H1 (cell line): ENCODE results near the gene NFIX. TPM values are rescaled to one million over a fixed set of nuclear protein-coding genes. Genes with fewer than 3 reads are reported as not detected.

ENCODE experiments used
- BACH1 ChIP-seq: IDR thresholded peaks from 2 replicates; pipeline ENCODE4 v1.6.1; 2012; ENCODE audit warnings: low read length, improper control_type of control experiment
- CHD1 ChIP-seq: IDR thresholded peaks from 2 replicates; pipeline ENCODE4 v1.6.1; 2012; ENCODE audit warnings: low read depth, low read length, improper control_type of control experiment
- EGR1 ChIP-seq: IDR thresholded peaks from 2 replicates; pipeline ENCODE4 v1.6.1; 2011; ENCODE audit warnings: low read depth, low read length, borderline replicate concordance
- SIX5 ChIP-seq: IDR thresholded peaks from 2 replicates; pipeline ENCODE4 v1.6.1; 2011; ENCODE audit warnings: mild to moderate bottlenecking, low read depth, low read length
- SP2 ChIP-seq: IDR thresholded peaks from 2 replicates; pipeline ENCODE4 v1.6.1; 2012; ENCODE audit warnings: mild to moderate bottlenecking, low read length, inconsistent platforms
- polyA plus RNA-seq, 7 experiments: library from polyadenylated mRNA; depleted of rRNA in 3 of 7; stranded (reverse) in 5 of 7; unstranded in 2 of 7; fragments of >200 nt in 5 of 7; fragments of 200-250 nt in 2 of 7; gene quantifications; 1 replicate in 5 of 7; 2 replicates in 1 of 7; 4 replicates in 1 of 7; pipeline versions ENCODE4 v1.2.1 to v1.2.3, GENCODE V29; 2011 to 2013; ENCODE audit warnings: missing spikeins in 2 of 7, mixed read lengths in 2 of 7
- total RNA-seq: library from RNA; stranded (reverse); fragmentation: NEBNext Ultra II Directional; extraction: Animal tissue kit (Norgen Biotek cat#: 25700); gene quantifications from 2 replicates; pipeline ENCODE4 v1.2.1, GENCODE V29; 2021
- TF ChIP-seq, protein P1 (sequence below): fragments of 300-600 bp; sonication (generic); IDR thresholded peaks from 2 replicates; pipeline ENCODE4 v1.7.1; 2012; ENCODE audit warnings: low read length, moderate library complexity, mild to moderate bottlenecking, inconsistent platforms; ENCODE audit not compliant: insufficient replicate concordance
- TF ChIP-seq, protein P2 (sequence below): IDR thresholded peaks from 2 replicates; pipeline ENCODE4 v1.6.1; 2012; ENCODE audit warnings: low read length, inconsistent platforms
- TF ChIP-seq, protein P3 (sequence below): IDR thresholded peaks from 2 replicates; pipeline ENCODE4 v1.6.1; 2012; ENCODE audit warnings: inconsistent platforms

Gene NFIX
- total and polyA plus RNA-seq, 2 of the 8 experiments (the other 6 are each of a cell fraction or from before 2014, with no cell fraction given) = 0.03 to 0.20 TPM

DNA sequence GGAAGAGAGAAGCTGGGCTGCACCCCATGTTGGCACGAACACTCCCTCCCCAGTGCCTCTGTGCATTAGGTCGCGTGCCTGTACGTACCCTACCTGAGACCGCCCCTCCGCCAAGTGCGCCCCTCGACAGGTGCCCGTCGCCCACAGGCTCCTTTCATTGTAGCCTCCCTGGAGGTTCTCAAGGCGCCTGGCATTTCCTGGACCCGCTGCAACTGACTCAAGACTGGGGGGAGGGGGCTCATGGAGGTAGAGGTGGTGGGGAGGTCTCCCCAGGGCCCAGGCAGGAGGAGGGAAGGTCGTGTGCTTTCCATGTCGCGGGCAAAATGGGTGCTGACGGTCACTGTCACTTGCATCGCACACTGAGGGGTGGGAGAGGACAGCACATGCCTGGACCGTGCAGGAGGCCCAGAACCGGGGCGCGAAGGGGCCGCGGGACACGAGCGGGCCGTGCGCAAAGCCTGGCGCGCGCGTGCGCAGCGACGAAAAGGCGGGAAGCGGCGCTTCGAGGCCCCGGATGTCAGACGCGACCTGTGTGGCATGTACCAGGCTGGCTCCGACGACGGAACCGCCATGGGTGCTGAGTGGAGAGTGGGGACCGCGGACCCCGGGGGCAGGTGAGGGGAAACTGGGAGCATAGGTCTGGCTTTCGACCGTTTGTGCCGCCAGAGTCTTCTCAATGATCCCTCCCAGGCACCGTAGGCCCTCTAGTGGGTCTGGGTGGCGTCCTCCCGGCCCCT, 16.5 kb downstream of the NFIX start (continued):
- TF ChIP-seq, protein P1, sequence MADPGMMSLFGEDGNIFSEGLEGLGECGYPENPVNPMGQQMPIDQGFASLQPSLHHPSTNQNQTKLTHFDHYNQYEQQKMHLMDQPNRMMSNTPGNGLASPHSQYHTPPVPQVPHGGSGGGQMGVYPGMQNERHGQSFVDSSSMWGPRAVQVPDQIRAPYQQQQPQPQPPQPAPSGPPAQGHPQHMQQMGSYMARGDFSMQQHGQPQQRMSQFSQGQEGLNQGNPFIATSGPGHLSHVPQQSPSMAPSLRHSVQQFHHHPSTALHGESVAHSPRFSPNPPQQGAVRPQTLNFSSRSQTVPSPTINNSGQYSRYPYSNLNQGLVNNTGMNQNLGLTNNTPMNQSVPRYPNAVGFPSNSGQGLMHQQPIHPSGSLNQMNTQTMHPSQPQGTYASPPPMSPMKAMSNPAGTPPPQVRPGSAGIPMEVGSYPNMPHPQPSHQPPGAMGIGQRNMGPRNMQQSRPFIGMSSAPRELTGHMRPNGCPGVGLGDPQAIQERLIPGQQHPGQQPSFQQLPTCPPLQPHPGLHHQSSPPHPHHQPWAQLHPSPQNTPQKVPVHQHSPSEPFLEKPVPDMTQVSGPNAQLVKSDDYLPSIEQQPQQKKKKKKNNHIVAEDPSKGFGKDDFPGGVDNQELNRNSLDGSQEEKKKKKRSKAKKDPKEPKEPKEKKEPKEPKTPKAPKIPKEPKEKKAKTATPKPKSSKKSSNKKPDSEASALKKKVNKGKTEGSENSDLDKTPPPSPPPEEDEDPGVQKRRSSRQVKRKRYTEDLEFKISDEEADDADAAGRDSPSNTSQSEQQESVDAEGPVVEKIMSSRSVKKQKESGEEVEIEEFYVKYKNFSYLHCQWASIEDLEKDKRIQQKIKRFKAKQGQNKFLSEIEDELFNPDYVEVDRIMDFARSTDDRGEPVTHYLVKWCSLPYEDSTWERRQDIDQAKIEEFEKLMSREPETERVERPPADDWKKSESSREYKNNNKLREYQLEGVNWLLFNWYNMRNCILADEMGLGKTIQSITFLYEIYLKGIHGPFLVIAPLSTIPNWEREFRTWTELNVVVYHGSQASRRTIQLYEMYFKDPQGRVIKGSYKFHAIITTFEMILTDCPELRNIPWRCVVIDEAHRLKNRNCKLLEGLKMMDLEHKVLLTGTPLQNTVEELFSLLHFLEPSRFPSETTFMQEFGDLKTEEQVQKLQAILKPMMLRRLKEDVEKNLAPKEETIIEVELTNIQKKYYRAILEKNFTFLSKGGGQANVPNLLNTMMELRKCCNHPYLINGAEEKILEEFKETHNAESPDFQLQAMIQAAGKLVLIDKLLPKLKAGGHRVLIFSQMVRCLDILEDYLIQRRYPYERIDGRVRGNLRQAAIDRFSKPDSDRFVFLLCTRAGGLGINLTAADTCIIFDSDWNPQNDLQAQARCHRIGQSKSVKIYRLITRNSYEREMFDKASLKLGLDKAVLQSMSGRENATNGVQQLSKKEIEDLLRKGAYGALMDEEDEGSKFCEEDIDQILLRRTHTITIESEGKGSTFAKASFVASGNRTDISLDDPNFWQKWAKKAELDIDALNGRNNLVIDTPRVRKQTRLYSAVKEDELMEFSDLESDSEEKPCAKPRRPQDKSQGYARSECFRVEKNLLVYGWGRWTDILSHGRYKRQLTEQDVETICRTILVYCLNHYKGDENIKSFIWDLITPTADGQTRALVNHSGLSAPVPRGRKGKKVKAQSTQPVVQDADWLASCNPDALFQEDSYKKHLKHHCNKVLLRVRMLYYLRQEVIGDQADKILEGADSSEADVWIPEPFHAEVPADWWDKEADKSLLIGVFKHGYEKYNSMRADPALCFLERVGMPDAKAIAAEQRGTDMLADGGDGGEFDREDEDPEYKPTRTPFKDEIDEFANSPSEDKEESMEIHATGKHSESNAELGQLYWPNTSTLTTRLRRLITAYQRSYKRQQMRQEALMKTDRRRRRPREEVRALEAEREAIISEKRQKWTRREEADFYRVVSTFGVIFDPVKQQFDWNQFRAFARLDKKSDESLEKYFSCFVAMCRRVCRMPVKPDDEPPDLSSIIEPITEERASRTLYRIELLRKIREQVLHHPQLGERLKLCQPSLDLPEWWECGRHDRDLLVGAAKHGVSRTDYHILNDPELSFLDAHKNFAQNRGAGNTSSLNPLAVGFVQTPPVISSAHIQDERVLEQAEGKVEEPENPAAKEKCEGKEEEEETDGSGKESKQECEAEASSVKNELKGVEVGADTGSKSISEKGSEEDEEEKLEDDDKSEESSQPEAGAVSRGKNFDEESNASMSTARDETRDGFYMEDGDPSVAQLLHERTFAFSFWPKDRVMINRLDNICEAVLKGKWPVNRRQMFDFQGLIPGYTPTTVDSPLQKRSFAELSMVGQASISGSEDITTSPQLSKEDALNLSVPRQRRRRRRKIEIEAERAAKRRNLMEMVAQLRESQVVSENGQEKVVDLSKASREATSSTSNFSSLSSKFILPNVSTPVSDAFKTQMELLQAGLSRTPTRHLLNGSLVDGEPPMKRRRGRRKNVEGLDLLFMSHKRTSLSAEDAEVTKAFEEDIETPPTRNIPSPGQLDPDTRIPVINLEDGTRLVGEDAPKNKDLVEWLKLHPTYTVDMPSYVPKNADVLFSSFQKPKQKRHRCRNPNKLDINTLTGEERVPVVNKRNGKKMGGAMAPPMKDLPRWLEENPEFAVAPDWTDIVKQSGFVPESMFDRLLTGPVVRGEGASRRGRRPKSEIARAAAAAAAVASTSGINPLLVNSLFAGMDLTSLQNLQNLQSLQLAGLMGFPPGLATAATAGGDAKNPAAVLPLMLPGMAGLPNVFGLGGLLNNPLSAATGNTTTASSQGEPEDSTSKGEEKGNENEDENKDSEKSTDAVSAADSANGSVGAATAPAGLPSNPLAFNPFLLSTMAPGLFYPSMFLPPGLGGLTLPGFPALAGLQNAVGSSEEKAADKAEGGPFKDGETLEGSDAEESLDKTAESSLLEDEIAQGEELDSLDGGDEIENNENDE = no peak
- TF ChIP-seq BACH1 = no peak
- TF ChIP-seq EGR1 = no peak
- TF ChIP-seq SIX5 = no peak
- TF ChIP-seq, protein P2, sequence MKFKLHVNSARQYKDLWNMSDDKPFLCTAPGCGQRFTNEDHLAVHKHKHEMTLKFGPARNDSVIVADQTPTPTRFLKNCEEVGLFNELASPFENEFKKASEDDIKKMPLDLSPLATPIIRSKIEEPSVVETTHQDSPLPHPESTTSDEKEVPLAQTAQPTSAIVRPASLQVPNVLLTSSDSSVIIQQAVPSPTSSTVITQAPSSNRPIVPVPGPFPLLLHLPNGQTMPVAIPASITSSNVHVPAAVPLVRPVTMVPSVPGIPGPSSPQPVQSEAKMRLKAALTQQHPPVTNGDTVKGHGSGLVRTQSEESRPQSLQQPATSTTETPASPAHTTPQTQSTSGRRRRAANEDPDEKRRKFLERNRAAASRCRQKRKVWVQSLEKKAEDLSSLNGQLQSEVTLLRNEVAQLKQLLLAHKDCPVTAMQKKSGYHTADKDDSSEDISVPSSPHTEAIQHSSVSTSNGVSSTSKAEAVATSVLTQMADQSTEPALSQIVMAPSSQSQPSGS = no peak
- TF ChIP-seq, protein P3, sequence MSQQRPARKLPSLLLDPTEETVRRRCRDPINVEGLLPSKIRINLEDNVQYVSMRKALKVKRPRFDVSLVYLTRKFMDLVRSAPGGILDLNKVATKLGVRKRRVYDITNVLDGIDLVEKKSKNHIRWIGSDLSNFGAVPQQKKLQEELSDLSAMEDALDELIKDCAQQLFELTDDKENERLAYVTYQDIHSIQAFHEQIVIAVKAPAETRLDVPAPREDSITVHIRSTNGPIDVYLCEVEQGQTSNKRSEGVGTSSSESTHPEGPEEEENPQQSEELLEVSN = peak; percentile 100
- no peak for TF ChIP-seq SP2
- TF ChIP-seq CHD1 = no peak
